Astrocyte (in vitro differentiated cells and primary cell): ENCODE data around the gene AUP1.

Source experiments
- EZH2 ChIP-seq: IDR thresholded peaks from 2 replicates; pipeline ENCODE4 v1.6.1; 2012; ENCODE audit warnings: mild to moderate bottlenecking, low read length, inconsistent platforms; ENCODE audit not compliant: insufficient read depth
- TF ChIP-seq, protein P1 (sequence below): IDR thresholded peaks from 2 replicates; pipeline ENCODE4 v1.5.1; 2011; ENCODE audit warnings: low read depth, mild to moderate bottlenecking, inconsistent platforms, low read length, moderate library complexity; ENCODE audit not compliant: insufficient read depth

DNA sequence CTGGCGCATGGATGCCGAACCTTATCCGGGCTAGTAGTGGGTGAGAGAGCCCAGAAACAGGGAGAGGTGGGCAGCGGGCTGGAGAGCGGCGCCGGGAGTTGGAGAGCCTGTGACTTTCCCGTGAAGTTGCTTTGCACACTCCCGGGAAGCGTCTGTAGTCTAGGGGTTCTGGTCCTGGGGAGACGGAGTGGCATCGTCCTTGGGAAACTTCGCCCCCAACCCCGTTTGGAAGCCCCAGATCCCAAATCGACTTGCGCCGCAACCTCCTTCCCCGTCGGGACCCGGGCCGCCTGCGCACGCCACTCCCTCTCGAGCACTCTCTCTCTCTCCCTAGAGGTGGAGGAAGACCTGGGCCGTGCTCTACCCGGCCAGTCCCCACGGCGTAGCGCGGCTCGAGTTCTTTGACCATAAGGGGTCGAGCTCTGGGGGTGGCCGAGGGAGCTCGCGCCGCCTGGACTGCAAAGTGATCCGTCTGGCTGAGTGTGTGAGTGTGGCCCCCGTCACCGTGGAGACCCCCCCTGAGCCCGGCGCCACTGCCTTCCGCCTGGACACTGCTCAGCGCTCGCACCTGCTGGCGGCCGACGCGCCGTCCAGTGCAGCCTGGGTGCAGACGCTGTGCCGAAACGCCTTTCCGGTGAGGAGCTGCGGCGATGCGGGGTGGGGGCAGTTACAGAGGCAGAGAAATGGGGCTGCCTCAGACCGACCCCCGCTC lies 25.5 kb upstream of the AUP1 start:
- TF ChIP-seq, protein P1, sequence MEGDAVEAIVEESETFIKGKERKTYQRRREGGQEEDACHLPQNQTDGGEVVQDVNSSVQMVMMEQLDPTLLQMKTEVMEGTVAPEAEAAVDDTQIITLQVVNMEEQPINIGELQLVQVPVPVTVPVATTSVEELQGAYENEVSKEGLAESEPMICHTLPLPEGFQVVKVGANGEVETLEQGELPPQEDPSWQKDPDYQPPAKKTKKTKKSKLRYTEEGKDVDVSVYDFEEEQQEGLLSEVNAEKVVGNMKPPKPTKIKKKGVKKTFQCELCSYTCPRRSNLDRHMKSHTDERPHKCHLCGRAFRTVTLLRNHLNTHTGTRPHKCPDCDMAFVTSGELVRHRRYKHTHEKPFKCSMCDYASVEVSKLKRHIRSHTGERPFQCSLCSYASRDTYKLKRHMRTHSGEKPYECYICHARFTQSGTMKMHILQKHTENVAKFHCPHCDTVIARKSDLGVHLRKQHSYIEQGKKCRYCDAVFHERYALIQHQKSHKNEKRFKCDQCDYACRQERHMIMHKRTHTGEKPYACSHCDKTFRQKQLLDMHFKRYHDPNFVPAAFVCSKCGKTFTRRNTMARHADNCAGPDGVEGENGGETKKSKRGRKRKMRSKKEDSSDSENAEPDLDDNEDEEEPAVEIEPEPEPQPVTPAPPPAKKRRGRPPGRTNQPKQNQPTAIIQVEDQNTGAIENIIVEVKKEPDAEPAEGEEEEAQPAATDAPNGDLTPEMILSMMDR, result no peak
- no peak for TF ChIP-seq EZH2
